HG03558 (cell line): ENCODE measurements around the gene NKD1.
"Not testable (repeated sequence)": the region's sequence is repeated elsewhere in the genome, so short reads cannot be mapped to it uniquely, and the experiment has no call there.

Experiments used
- ATAC-seq: cut with Tn5 transposase; IDR thresholded peaks from one replicate; pipeline ENCODE4 v1.9.1; 2021; ENCODE audit warnings: moderate number of reproducible peaks; ENCODE audit not compliant: unreplicated experiment; ENCODE audit errors: extremely low read depth

Gene NKD1

DNA sequence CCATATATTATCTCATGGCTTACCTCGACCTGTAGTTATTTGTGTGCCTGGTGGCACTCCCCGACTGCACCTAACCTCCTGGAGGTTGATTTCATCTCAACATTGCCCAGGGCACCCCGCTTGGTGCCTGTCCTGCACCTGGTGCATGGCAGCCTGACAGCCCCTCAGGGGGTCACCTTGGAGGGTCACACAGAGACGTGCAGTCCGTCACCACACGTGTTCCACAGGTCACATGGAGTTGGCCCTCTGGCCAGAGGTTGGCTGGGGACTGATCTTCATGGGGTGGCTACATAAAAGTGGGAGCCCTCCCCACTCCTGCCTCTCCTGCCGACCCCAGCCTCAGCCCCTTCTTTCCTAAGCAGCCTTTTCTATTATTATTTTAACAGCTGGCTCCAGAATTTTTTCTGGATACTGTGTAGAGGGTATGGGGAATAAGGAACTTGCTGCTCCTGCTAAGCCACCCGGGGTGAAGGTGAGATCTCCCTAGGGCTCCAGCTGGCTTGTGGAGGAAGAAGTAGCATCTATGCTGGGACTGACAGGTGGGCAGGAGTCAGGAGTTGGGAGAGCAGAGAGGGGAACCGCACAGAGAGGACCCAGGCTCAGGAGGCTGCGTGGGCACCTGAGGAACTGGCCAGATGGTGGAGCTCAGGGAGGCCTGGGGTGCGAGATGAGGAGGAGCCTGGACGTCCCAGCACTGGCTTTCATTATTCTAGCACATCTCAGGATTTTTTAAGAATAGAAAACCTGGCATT lies 12.5 kb upstream of the NKD1 start:
- no peak for ATAC-seq

GRCh38 chr16:50536258-50536645 lies 11.9 kb upstream of the NKD1 start:
- not testable (repeated sequence) for ATAC-seq

GRCh38 chr16:50537533-50538290 lies 10.5 kb upstream of the NKD1 start:
- ATAC-seq = no peak

DNA sequence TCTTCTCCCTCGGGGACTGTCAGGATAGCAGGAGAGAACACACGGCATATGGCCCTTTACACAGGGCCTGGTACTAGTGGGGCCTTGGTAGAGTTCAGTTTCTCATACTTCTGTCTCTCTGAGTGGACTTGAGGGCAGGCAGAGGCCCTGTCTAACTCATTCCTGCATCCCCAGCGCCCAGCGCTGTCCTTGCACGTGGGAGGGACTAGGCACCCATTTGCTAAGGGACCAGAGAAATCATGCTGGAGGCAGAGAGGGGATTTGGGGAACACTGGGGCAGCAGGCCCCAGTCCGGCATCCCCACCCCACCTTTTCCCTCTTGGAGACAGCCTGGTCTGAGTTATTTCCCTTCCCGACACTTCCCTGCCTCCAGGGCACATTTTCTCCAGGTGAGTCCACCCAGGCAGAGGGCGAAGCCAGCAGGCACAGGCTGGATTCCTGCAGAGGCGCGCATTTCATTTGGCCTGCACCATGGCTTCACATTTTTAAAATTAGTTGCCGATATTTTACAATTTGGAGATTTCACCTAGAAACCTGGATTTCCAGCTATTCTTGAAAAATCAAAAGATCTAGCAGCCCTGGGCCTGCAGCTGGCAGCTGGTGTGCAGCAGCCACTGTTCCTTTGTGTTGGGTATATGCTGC lies 9.7 kb upstream of the NKD1 start:
- ATAC-seq = no peak

- ATAC-seq = no peak
Observed at GRCh38 chr16:50539053-50539695, 9.0 kb upstream of the NKD1 start.

GRCh38 chr16:50539822-50540710 lies 8.1 kb upstream of the NKD1 start:
- no peak for ATAC-seq

- ATAC-seq = no peak
Observed at GRCh38 chr16:50540711-50541007, 7.5 kb upstream of the NKD1 start.

GRCh38 chr16:50542703-50543102 lies 5.5 kb upstream of the NKD1 start:
- no peak for ATAC-seq

DNA sequence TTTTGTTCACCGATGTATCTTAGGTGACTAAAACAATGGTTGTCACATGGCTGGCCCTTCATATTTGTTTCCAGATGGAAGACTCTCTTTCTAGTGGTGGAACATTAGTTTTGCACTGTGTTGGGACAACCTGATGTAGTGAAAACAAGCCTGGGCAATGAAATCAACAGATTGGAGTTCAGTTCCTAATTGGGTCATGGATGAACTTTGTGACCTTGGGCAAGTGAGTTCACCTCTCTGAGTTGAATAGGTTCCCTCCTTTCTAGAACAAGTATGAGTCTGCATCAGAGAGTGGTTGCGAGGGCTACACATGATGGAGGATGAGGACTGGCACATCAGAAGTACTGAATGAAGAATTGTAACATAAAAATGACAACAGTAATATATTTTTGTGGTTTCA lies 2.1 kb upstream of the NKD1 start:
- no peak for ATAC-seq

GRCh38 chr16:50547340-50548124 lies 664 bp upstream of the NKD1 start:
- no peak for ATAC-seq

GRCh38 chr16:50548909-50549560 lies 839 bp downstream of the NKD1 start:
- ATAC-seq = no peak

DNA sequence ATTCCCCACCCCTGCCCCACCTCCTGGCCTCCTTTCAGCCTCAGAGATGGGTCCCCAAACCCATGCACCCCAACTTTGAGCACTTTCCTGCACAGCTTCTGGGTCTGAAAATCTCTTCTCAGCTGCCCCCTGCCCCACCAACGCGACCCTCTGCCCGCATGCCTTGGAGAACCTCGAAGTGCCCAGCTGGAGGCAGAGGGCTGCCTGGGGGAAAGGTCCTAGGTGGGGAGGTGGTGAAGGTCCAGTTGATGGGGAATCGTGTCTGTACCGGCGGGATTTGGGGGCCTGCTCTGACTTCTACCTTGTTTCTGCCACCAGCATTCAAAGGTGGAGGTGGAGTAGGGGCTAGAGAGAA lies 1.3 kb downstream of the NKD1 start:
- ATAC-seq = no peak

DNA sequence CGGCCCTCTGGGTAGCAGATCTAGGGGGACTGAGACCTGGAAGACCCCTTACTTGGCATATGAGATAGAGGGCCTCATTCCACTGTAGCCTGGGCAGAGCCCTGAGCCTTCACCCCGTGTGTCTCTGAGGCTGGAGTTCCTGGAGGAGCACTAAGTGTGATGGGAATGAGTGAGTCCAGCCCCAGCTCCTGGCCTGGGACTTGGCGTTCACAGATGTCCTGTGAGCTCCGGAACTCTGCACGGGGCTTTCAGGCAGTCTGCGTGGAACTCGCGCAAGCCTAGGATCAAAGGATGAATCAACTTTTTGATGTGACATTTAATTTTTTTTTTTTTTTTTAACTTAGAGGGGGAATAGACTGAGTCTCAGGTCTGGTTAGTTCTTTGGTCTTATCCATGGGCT lies 1.8 kb downstream of the NKD1 start:
- no peak for ATAC-seq

DNA sequence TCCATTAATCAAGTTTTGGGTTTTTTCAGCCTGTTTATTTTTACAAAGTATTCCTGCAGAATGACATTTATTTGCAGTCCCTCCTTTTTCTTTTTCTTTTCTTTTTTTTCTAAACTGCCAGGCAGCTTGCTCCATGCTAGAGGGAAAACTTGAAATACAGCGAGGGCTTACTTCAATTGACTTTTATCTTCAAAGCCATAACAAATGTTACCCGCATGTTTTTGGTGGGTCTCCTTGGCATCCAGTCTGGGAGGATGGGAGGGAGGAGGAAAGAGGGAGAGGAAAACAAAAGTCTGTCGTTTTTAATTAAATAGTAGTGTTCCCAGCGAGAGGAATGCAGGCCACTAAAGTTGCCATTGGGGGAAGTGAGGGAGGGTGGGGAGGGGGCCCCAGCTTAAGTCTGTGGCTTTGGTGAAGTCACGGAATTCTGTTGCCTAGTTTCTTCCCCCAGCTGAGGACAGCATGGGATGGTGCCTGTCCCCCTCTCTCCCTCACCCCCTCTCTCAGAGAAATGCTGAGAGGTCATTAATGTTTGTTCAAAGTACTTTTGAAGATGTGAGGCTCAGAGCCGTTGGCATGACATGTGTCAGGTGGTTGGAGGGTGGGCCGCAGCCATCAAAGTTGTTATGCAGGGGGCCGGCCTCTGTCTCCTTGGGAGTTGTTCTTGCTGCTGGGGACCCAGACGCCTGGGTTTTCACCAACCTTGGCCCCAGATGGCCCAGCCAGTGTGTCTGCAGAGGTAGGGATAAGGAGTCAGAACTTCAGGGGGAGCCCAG lies 2.9 kb downstream of the NKD1 start:
- no peak for ATAC-seq

GRCh38 chr16:50552476-50553101 lies 4.4 kb downstream of the NKD1 start:
- no peak for ATAC-seq

DNA sequence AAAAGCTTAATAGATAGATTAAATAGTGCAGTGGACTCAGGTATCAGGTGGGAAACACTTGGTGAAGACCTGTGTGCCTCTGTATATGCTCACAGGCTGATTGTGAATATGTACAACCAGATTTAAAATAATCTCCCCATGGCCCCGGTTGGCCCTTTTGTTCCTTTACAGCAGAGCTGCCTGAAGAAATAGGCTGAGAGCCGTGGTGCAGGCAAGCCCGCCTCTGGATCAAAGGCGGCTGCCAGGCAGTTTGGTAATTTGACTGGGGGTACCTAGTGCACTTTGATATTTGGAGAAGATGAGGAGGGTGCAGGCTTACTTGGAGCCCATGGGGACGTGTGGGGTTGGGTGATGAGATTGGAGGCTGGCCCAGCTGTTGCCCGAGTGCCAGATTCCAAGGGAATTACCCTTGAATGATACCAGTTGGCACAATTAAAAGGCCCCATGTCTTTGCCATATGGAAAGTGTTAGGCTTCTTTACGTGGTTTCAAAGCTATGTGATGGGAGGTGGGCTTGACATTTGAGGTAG lies 5.0 kb downstream of the NKD1 start:
- ATAC-seq = no peak

DNA sequence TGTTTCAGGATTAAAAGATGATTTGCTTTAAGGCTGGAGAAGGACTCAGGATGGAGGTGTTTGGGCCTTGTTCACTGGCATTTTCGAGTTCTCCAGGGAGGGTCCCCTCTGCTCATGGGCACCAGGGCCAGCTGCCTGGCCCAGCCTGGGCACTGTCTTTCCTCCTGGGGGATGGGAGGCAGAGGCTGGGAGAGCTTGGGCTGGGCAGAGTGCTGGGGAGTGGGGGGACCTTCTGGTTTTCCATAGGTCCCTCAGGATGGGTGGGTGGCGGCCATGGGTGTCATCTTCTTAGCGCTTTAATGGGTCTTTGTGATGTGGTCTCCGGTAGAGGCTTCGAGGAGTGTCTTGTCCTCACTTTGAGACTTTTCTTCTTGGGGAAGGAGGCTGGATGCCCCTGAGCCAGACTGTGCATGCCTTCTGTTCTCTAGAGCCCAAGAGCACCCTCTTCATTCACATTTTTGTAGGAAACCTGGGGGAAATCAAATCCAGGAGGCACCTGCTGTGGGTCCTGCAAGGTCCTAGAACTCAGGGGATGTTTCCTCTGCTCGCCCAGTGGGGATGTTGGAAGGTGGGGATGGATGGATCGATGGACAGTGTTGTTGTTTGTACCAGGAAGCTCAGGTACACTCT lies 5.7 kb downstream of the NKD1 start:
- ATAC-seq = no peak
